GM18858 (cell line): ENCODE measurements around the gene NFKBIA.
A peak's percentile ranks its signal among the peaks of the same experiment; 100 is the strongest.
"Not testable (repeated sequence)": the region's sequence is repeated elsewhere in the genome, so short reads cannot be mapped to it uniquely, and the experiment has no call there.

Experiments used
- ATAC-seq: cut with Tn5 transposase; IDR thresholded peaks from one replicate; pipeline ENCODE4 v1.9.1; 2021; ENCODE audit not compliant: unreplicated experiment

Gene NFKBIA

GRCh38 chr14:35369701-35370191 lies 34.8 kb downstream of the NFKBIA start:
- ATAC-seq, result no peak

- ATAC-seq, result no peak
These were observed 35.8 kb downstream of the NFKBIA start for GRCh38 chr14:35368583-35369392.

GRCh38 chr14:35368139-35368460 lies 36.4 kb downstream of the NFKBIA start:
- ATAC-seq, result peak; percentile 14

- ATAC-seq, result no peak
These were observed 37.5 kb downstream of the NFKBIA start for GRCh38 chr14:35367056-35367372.

- no peak for ATAC-seq
These were observed 38.0 kb downstream of the NFKBIA start for GRCh38 chr14:35366521-35366976.

GRCh38 chr14:35366056-35366451 lies 38.5 kb downstream of the NFKBIA start:
- no peak for ATAC-seq

GRCh38 chr14:35365130-35366055 lies 39.2 kb downstream of the NFKBIA start:
- peak; percentile 37 for ATAC-seq

- ATAC-seq, result no peak
These were observed 41.6 kb downstream of the NFKBIA start for GRCh38 chr14:35362911-35363374.

- no peak for ATAC-seq
These were observed 42.1 kb downstream of the NFKBIA start for GRCh38 chr14:35362450-35362849.

- no peak for ATAC-seq
These were observed 43.4 kb downstream of the NFKBIA start for GRCh38 chr14:35361141-35361480.

- not testable (repeated sequence) for ATAC-seq
These were observed 44.9 kb downstream of the NFKBIA start for GRCh38 chr14:35359655-35360054.

- ATAC-seq, result no peak
These were observed 48.3 kb downstream of the NFKBIA start for GRCh38 chr14:35355981-35356841.

GRCh38 chr14:35355235-35355634 lies 49.3 kb downstream of the NFKBIA start:
- not testable (repeated sequence) for ATAC-seq

- no peak for ATAC-seq
These were observed 51.0 kb downstream of the NFKBIA start for GRCh38 chr14:35353409-35354172.

GRCh38 chr14:35352274-35353233 lies 52.0 kb downstream of the NFKBIA start:
- ATAC-seq, result no peak

- ATAC-seq, result no peak
These were observed 52.7 kb downstream of the NFKBIA start for GRCh38 chr14:35351897-35352273.
